HG02870 (cell line): Measurements from ENCODE around the gene SLC66A2.

Experiments
- ATAC-seq: cut with Tn5 transposase; IDR thresholded peaks from one replicate; pipeline ENCODE4 v1.9.1; 2021; ENCODE audit warnings: mild to moderate bottlenecking, moderate library complexity; ENCODE audit not compliant: unreplicated experiment

The SLC66A2 gene

DNA sequence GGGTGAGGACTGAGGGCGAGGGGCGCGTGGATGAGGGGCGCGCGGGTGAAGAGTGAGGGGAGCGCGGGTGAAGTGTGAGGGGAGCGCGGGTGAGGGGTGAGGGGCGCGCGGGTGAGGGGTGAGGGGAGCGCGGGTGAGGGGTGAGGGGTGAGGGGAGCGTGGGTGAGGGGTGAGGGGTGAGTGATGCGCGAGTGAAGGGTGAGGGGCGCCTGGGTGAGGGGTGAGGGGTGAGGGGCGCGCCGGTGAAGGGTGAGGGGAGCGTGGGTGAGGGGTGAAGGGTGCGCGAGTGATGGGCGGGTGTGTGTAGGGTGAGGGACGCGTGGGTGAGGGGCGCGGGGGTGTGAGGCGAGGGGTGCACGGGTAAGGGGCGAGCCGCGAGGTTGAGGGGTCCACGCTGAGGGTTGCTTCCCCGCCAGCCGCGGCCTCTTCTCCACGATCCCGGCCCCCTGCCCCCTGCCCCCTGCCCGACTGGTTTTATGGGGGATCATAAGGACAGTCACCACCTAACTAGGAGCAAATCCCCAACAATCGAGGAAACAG, 1.1 kb upstream of the SLC66A2 start:
- ATAC-seq = no peak

GRCh38 chr18:79950515-79951341, 725 bp downstream of the SLC66A2 start:
- ATAC-seq = no peak

DNA sequence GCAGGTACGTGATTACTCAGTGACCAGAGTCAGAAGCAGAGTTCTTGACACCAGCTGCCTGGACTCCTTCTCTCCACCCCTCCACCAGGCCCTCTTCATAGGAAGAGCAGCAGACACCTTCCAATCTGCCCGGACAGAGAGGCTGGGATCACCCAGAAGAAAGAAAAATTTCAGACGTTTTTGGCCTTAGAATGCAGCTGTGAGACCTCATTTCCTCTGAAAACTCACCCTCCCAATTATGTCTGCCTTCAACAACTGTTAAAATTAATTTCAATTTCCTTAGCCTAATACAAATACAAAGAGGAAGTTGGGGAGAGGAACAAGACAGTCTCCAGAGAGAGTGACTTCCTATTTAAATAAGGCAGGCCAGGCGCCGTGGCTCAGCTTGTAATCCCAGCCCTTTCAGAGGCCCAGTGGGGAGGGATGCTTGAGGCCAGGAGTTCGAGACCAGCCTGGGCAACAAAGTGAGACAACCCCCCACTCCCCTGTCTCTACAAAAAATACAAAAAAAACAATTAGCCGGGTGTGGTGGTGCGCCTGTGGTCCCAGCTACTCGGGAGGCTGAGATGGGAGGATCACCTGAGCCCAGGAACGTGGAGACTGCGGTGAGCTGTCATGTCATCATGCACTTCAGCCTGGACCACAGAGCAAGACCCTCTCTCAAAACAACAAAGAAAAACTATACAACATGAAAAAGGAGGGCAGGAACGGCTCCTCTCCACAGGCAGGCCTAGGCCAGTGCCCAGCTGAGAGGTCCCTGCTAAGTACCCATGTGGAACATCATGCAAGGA, 1.6 kb downstream of the SLC66A2 start:
- peak; percentile 38 for ATAC-seq

DNA sequence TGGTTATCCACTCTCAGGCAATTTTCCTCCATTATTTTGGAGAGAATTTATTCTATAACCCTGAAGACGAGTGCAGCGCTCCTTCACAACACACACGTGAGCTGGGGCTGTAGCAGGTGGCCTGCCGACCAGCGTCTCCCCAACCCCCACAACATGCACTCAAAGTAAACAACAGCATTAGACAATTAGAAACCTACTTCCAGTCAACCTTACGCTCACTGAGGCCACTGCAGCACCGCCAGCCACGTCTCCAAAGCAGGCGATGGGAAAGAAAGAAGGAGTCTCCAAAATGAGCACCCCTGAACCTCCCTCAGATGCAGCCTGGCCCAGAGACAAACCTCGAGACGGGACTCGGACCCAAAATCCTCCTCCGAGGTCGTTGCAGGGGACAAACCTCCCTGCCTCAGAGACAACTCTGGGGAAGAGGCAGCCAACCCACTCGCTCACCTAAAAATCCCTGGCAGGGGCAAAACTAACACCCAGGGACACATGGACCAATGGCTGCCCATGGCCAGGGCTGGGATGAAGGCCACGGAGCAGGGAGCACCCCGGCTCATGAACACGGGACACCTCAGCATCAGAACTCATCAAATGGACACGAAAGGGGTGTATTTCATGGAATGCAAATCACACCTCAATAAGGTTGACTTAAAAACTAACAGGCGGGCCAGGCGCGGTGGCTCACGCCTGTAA, 2.6 kb downstream of the SLC66A2 start:
- ATAC-seq = no peak

DNA sequence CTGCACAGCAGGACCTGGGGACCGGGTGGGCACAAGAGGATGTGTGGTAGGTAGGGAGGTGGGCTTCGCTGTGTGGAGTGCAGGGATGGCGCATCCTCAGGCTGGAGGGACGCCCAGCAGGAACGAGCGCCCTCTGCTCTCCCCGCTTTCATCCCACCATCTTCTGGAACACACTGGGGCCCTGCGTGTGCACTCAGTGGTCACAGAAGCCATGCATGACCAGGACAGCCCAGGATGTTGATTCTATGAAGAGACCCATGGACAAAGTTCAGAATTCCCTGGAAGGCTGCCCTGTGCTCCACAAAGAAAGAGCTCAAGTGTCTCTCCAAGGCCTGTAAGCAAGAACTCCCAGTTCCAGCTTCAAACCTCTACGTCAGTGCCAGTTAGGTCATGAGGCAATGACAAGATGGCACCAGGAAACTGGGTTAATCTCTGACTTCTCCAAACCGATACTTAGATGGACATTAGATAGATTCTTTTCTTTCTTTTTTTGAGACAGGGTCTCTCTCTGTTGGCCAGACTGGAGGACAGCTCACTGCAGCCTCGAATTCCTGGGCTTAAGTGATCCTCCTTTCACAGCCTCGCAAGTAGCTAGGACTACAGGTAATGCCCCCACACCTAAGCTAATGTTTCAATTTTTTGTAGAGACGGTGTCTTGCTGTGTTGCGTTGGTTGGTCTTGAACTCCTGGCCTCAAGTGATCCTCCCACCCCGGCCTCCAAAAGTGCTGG, 3.4 kb downstream of the SLC66A2 start:
- ATAC-seq = no peak

DNA sequence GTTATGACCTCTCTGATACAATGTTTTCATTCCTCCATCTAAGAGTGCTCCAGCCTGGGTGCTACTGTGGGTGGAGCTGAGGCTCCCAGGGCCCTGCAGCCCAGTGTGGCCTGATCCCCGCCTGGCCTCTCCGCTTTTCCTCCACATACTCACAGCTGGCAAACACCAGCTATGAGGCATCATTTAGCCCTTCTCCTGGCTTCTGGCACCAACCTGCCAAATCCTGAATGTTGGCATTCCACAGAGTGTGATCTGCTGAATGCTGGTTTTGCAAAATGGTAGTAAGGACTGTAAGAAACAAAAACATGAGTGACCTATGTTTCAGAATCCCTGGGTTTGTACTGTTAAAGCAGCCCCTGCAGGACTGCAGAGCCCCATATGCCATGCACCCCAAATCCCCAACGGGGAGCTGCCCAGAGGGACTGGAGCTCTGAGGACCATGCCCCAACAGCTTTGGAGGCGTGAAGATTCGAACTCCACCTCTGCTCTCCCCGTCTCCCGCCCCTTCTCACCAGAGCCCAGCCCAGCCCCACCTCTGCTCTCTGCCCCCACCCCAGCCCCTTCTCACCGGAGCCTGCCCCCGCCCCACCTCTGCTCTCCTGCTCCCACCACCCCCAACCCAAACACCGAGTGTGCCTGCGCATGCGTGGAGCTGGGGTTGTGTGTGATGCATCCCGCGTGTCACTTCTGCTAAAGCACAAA, 4.2 kb downstream of the SLC66A2 start:
- ATAC-seq = no peak

DNA sequence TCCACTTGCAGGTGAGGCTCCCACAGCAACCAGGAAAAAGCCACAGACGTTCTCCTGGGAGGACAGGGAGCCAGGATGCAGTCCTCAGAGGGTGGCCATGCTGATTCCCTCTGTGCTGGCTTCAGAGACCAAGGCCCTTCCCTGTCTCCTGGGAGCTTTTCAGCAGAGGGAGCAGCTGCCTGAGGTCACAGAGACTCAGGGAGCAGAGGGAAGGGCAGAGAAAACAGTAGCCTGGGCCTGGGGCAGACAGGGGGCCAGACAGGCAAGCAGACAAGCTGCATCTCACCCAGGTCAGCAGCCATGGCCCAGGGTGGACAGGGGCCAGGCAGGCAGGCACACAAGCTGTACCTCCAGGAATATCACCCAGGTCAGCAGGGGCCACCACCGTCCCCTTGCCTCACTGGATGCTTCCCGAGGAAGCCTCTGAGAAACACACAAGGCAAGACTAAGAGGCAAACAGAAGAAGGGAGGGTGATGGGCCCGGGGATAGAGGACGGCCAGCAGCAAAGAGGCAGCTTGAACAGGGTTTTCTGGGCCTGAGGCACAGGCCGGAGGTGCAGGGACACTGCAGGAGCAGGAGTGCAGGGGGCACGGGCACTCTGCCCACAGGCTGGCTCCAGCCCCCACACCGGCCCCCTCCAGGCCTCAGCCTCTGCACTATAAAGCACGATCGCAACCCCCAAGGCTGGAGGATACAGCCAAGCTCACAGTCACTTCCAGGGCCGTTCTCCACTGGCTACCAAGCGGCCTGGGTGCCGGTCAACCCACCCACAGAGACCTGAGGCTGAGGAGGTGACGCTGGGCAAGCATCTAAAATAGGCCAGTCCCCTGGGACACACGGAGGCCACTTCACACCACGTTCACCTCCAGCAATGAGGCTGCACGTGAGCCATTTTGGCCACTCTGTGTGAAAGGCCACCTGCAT, 6.1 kb downstream of the SLC66A2 start:
- ATAC-seq = no peak

DNA sequence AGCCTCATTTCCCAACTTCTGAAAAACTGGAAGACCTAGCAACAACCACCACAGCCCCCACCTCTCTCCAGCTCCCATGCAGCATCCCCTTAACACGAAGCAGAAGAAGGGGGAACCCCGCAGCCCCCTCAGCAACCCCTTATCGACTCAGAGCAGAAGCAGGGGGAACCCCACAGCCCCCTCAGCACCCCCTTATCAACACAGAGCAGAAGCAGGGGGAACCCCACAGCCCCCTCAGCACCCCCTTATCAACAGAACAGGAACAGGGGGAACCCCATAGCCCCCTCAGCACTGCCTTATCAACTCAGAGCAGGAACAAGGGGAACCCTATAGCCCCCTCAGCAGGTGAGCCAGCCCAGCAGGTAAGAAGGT, 6.7 kb downstream of the SLC66A2 start:
- peak; percentile 3 for ATAC-seq

GRCh38 chr18:79944126-79944731, 7.2 kb downstream of the SLC66A2 start:
- peak; percentile 61 for ATAC-seq

DNA sequence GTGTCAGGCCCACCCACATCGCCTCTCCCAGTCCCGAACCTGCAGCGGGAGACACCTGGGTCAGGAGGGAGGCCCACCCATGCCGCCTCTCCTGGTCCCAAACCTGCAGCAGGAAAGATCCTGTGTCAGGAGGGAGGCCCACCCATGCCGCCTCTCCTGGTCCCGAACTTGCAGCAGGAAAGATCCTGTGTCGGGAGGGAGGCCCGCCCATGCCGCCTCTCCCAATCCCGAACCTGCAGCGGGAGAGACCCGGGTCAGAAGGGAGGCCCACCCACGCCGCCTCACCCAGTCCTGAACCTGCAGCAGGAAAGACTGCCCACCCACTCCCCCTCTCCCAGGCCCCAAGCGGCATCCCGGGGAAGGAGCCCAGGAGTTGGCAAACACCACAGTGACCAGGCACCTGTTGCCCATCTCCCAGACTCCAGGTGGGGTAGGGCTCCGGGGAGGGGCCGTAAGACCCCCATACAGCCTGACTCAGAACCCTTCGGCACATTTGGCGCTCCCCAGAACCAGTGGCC, 7.8 kb downstream of the SLC66A2 start:
- no peak for ATAC-seq

DNA sequence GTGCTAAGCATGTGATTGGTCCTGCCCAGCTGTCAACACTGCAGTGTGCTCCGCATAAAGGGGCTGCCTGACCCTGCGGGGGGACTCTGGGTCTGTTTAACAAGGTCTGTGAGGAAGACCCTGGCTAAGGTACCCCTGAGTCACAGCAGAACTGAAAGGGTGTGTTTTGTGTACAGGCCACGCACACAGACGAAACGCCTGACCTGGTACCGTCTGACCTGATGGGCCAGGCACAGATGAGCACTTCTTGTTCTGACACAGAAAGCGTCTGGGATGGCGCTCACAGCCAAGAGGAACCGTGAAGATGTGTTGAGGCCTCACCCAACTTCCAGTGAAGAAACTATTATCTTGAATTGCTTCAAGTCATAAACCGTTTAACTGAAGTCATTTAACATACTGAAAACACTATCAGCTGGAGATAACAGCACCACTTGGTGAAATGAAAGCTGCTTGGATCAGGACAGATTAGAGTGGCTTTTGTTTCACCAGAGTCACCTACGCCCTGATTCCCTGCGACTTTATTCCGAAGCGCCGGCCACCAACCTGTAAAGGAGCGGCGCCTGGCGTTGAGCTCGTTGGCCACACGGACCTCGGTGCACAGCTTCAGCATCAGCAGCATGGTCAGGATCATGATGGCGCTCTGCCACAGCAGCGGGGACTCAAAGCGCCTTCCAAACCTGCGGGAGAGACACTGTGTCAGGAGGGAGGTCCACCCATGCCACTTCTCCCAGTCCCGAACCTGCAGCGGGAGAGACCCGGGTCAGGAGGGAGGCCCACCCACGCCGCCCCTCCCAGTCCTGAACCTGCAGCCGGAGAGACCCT, 8.5 kb downstream of the SLC66A2 start:
- no peak for ATAC-seq

- no peak for ATAC-seq
Measured at GRCh38 chr18:79942211-79942610, 9.2 kb downstream of the SLC66A2 start.

GRCh38 chr18:79941473-79942119, 9.9 kb downstream of the SLC66A2 start:
- no peak for ATAC-seq

DNA sequence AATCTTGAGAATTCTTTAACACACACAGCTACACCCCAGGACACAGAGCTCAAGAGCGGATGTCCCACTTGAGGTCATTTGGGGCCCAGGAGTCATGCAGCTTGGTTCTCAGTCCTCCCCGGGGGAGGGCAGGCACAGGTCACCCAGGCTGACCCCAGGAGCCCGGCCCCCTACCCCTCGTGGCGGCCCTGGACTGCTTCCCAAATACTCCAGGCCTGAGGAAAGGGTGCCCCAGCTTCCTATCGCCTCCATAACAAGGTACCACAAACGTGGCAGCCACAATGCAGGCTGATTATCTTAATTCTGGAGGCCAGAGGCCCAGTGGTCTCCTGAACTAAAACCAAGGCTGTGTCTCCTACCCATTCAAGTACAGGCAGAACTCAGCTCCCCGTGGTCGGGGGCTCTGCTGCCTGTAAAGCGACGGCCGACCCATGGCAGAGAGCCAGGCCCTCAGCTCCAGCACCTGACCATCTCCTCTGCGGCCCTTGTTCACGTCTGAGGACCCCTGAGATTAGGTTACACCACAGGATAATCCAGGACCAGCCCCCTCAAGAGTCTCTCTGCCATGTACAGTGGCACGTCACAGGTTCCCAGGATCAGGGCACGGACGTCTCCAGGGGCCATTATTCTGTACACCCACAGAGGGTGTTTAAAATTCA, 10.5 kb downstream of the SLC66A2 start:
- no peak for ATAC-seq

- ATAC-seq = no peak
Measured at GRCh38 chr18:79940126-79940813, 11.2 kb downstream of the SLC66A2 start.

GRCh38 chr18:79939096-79939495, 12.4 kb downstream of the SLC66A2 start:
- no peak for ATAC-seq
